Aorta (tissue), 5 donors: ENCODE results near the gene WDFY4. TPM values are rescaled to one million over a fixed set of nuclear protein-coding genes. Genes with fewer than 3 reads are reported as not detected.
A peak's percentile ranks its signal among the peaks of the same experiment; 100 is the strongest.

Source experiments
- ATAC-seq: fragments of 200-7000 bp; cut with Tn5 transposase; one replicate; pipeline ENCODE4 v1.9.1; 2022; ENCODE audit warnings: moderate library complexity; ENCODE audit not compliant: low FRiP score
- DNase-seq, 2 donors: peaks; one replicate each; pipeline ENCODE4 v3.0.0-alpha.2; 2020
- H3K27ac ChIP-seq, 2 donors: one replicate each; pipeline ENCODE4 v1.5.1; 2013; ENCODE audit warnings: low read length in 2 of 2, mild to moderate bottlenecking in 2 of 2, moderate library complexity in 2 of 2, control low read depth in 1 of 2, inconsistent platforms in 1 of 2, low read depth in 1 of 2
- H3K27me3 ChIP-seq, 2 donors: one replicate each; pipeline ENCODE4 v1.6.1; 2013; ENCODE audit warnings: control low read depth in 1 of 2, low read length in 1 of 2, mild to moderate bottlenecking in 1 of 2, moderate library complexity in 1 of 2; ENCODE audit not compliant: insufficient read depth in 2 of 2, control insufficient read depth in 1 of 2
- H3K36me3 ChIP-seq, 2 donors: one replicate each; pipeline ENCODE4 v1.6.1; 2013; ENCODE audit warnings: control low read depth in 1 of 2, low read length in 1 of 2, mild to moderate bottlenecking in 1 of 2; ENCODE audit not compliant: insufficient read depth in 2 of 2, control insufficient read depth in 1 of 2
- H3K4me1 ChIP-seq, 2 donors: one replicate each; pipeline ENCODE4 v1.6.1; 2013; ENCODE audit warnings: low read length in 2 of 2, control low read depth in 1 of 2, mild to moderate bottlenecking in 1 of 2, moderate library complexity in 1 of 2; ENCODE audit not compliant: insufficient read depth in 2 of 2, control insufficient read depth in 1 of 2
- H3K4me3 ChIP-seq, 2 donors: one replicate each; pipeline ENCODE4 v1.5.1; 2013; ENCODE audit warnings: low read length in 2 of 2, control low read depth in 1 of 2, mild to moderate bottlenecking in 1 of 2
- H3K9me3 ChIP-seq: one replicate; pipeline ENCODE4 v1.6.1; 2013; ENCODE audit warnings: mild to moderate bottlenecking, low read length; ENCODE audit not compliant: control insufficient read depth
- WGBS, 2 donors: extraction: QIAGEN DNeasy Blood & Tissue Kit; methylation state at CpG; one replicate each; pipeline ENCODE4 v1.1.7; 2013; 5-methylcytosine and 5-hydroxymethylcytosine counted together
- intact Hi-C, 2 donors: fragments of 100-400 bp; cut with DNase I; formaldehyde crosslinking; loops; one replicate each; pipeline versions ENCODE4 v1.14.2 to v1.15.0; 2022
- polyA plus RNA-seq, 2 donors: library from polyadenylated mRNA; stranded (reverse); fragments of 200-250 nt; gene quantifications; one replicate each; pipeline ENCODE4 v1.2.3, GENCODE V29; 2013
- total RNA-seq, 2 donors: library from RNA; stranded (reverse); fragmentation: NEBNext Ultra II Directional; extraction: Animal tissue kit (Norgen Biotek cat#: 25700); gene quantifications; one replicate each; pipeline ENCODE4 v1.2.1, GENCODE V29; 2021
- donor health status: healthy with polysubstance abuse.
- donor health status: Bipolar disorder and iron deficiency.
- donor health status: DM: no; HTN: no; CAD: no.
- donor health status: DM: no; HTN: no; CAD: no.
- donor health status: DM: yes; HTN: yes; CAD: no.

WDFY4 gene
- total and polyA plus RNA-seq, 4 donors, result 0.54 to 15.0 (median 4.6) TPM

DNA sequence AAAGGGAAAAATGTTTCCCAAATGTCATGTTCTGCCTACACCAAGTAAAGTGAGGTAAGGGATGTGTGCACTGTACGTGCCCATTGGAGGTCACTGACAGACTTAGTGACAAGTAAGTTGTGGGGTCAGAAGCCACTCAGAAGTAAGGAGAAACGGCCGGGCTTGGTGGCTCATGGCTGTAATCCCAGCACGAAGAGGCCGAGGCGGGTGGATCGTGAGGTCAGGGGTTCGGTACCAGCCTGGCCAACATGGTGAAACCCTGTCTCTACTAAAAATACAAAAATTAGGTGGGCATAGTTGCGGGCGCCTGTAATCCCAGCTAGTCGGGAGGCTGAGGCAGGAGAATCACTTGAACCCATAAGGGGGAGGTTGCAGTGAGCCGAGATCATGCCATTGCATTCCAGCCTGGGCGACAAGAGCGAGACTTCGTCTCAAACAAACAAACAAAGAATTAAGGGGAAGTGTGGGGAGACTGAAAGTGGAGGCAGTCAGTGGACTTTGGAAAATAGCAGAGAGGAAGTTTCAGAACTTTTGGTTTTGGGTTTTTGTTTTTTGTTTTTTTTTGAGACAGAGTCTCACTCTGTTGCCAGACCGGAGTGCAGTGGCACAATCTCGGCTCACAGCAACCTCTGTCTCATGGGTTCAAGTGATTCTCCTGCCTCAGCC lies 114.8 kb downstream of the WDFY4 start:
- DNase-seq (peak in 1 of 2 donors; percentile 56), ATAC-seq (no peak)
- intact Hi-C loops, result no loop called here
- Histone ChIP-seq H3K36me3 (no peaks in the 10 kb centered on the region), H3K4me1 (no peaks in the 10 kb centered on the region), H3K9me3 (no peaks in the 10 kb centered on the region), H3K4me3 (no peak overlapping the region), H3K27me3 (no peaks in the 10 kb centered on the region), H3K27ac (no peak overlapping the region)
- 79 to 81% methylated on average over 17 of the region's 17 CpGs for WGBS, 2 donors

DNA sequence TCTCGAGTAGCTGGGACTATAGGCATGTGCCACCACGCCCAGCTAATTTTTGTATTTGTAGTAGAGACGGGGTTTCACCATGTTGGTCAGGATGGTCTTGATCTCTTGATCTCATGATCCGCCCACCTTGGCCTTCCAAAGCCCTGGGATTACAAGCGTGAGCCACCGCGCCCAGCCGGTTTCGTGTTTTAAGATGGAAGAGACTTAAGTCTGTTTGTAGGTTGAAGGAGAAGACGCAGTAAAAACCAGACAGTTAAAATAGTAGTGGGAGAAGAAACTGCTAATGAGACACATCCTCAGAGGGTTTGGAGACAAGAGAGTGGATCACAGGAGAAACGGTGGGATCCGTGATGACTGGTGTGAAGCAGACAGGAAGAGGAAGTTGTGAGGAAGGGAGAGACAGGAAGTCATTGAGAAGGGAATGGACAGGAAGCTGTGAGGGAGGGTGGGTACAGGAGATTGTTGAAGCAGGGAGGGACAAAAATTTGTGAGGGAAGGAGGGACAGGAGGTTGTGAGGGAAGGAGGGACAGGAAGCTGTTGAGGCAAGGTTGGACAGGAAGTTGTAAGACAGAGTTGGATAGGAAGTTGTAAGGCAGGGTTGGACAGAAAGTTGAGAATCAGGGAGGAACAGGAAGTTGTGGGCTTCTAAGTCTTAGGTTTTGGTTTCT lies 115.5 kb downstream of the WDFY4 start:
- H3K4me3 ChIP-seq, result no peak overlapping the region
- peak; percentile 30 for ATAC-seq
- intact Hi-C loops, result no loop called here
- no peaks in the 10 kb centered on the region for H3K4me1 ChIP-seq
- no peaks in the 10 kb centered on the region for H3K27me3 ChIP-seq
- H3K36me3 ChIP-seq, result no peaks in the 10 kb centered on the region
- no peak overlapping the region for H3K27ac ChIP-seq
- DNase-seq, result no peak
- 88 to 90% methylated on average over 12 of the region's 12 CpGs for WGBS, 2 donors
- H3K9me3 ChIP-seq, result no peaks in the 10 kb centered on the region

DNA sequence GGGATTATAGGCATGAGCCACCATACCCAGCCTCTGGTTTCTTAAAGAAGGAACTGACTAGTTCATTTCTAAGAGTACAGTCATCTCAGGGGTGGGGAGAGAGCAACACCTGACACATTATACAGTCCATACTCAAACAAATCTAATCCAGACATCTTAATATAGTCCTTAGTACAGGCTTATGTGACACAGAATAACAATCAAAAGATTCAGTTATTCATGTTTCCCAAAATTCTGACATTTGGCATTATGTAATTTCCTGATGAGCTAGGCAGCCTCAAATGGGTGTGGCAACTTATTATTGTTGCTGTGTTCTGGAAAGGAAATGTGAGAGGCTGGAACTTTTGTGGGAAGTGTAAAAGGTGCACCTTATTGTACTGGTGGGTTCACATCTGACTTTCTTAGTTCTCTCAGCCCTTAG lies 116.3 kb downstream of the WDFY4 start:
- intact Hi-C loops, result no loop called here
- Histone ChIP-seq H3K36me3 (no peaks in the 10 kb centered on the region), H3K4me3 (no peak overlapping the region), H3K4me1 (no peaks in the 10 kb centered on the region), H3K27ac (no peak overlapping the region), H3K27me3 (no peaks in the 10 kb centered on the region), H3K9me3 (no peaks in the 10 kb centered on the region)
- DNase-seq, result no peak
- ATAC-seq, result peak; percentile 46

DNA sequence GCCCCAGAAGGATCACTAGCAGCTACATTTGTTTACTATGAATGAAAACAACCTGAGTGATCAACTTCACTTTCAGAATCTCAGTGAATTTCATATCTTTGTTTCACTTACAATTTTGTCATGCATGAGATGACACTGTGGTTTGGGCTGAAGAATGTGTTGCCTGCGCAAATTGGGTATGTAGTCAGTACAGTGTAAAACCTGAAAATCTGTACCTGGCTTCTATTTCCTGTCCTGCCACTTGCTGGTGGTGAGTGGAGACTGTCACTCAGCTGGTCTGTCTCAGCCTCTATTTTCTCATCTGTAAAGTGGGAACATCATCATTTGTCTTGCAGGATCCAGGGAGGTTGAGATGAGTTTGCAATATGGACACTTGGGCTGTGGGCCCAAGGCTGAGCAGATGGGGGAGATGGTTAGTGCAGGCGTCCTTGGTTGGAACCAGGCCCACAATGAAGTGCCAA lies 118.0 kb downstream of the WDFY4 start:
- Histone ChIP-seq H3K27ac (no peak overlapping the region), H3K4me3 (no peak overlapping the region), H3K27me3 (no peaks in the 10 kb centered on the region), H3K36me3 (no peaks in the 10 kb centered on the region), H3K4me1 (no peaks in the 10 kb centered on the region), H3K9me3 (no peaks in the 10 kb centered on the region)
- intact Hi-C loops, result no loop called here
- DNase-seq, result no peak
- ATAC-seq, result no peak
- 88 to 93% methylated on average over 2 of the region's 2 CpGs for WGBS, 2 donors

DNA sequence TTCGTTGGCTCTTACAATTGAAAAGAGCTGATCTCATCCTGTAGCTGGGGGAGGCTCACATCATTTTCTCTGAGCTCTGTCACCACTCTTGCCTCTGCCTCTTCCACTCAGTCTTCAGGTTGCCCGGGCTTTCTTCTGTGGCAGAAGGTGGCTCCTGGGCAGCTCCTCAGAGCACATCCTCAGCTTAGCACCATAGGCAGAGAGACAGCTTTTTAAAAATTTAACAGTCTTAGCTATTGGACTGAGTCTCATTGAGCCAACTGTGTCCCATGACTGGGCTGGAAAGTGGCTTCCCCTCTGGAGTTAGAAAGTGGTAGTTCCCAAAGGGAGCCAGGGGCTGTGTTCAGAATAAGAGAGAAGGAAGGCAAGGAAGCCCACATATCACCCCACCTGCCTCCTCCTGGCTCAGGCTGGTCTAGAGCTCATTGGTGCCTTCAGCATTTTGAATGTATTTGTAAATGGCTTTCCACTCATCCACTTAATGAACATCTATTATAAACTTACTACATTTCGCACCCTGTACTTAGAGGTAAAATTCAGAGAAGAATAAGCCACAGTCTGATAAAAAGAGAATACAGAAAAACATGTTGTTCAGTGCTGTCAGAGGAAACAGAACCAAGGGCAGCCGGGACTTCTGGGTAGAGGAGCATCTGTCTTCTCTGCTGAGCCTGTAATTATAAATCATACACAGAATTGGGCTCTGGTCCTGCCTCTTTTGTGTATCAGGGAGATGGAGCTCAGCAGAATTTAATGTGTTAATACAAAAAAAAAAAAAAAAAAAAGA lies 119.3 kb downstream of the WDFY4 start:
- WGBS, 2 donors, result 75 to 82% methylated on average over 4 of the region's 4 CpGs
- no peaks in the 10 kb centered on the region for H3K4me1 ChIP-seq

DNA sequence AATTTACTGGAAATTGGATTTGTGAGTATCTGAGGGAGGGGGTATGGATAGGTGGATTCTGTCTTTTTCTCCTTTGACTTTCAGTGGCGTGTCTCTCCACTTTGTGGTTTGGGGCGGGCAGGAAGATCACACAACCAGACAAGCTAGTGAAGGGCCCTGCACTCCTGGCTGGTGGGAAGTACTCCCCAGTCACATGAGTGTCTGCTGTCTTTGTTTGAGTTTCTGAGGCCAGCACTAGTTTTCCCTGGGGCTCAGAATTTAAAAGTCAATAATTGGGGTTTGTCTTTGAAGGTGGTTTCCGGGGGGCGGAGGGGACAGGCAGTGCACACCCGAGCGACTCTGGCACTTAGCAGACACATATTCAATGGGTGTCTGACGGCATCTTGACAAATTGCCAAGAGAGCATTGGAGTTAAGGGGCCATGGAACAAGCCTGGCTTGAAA lies 120.1 kb downstream of the WDFY4 start:
- no peaks in the 10 kb centered on the region for H3K27me3 ChIP-seq
- DNase-seq (no peak), ATAC-seq (no peak)
- H3K4me3 ChIP-seq, result no peak overlapping the region
- H3K36me3 ChIP-seq, result no peaks in the 10 kb centered on the region
- H3K4me1 ChIP-seq, result no peaks in the 10 kb centered on the region
- intact Hi-C loops, result no loop called here
- WGBS, 2 donors, result 32 to 34% methylated on average over 7 of the region's 7 CpGs
- H3K27ac ChIP-seq, result no peak overlapping the region
- H3K9me3 ChIP-seq, result no peaks in the 10 kb centered on the region

More for the DNA sequence above, 119.3 kb downstream of the WDFY4 start:
- H3K27ac ChIP-seq, result no peak overlapping the region
- no peaks in the 10 kb centered on the region for H3K27me3 ChIP-seq
- ATAC-seq (no peak), DNase-seq (no peak)
- no peaks in the 10 kb centered on the region for H3K36me3 ChIP-seq
- intact Hi-C loops, result no loop called here
- H3K9me3 ChIP-seq, result no peaks in the 10 kb centered on the region
- no peak overlapping the region for H3K4me3 ChIP-seq

DNA sequence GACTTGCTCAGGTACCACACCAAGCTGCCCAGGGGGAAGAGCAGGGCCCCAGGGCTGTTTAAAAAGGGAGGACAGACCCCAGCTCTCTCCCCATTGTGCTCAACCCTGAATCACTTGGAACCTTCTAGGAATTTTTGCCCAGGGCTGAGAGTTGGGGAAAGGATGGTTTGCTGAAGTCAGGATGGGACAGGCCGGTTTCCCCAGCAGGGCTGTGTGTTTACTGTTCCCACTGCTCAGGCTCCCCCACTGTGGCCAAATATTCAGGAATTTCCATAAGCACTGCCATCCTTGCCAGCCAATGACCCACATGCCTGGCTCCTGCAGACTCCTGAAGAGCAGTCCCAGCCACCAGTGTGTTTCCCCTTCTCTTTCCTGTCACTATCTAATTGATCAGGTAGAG lies 120.7 kb downstream of the WDFY4 start:
- H3K36me3 ChIP-seq, result no peaks in the 10 kb centered on the region
- no peak for DNase-seq
- no peak overlapping the region for H3K4me3 ChIP-seq
- WGBS, 2 donors, result 8 to 16% methylated on average over 1 of the region's 1 CpG
- no peak for ATAC-seq
- intact Hi-C loops, result no loop called here
- no peaks in the 10 kb centered on the region for H3K27me3 ChIP-seq
- no peaks in the 10 kb centered on the region for H3K9me3 ChIP-seq
- no peak overlapping the region for H3K27ac ChIP-seq
- no peaks in the 10 kb centered on the region for H3K4me1 ChIP-seq

DNA sequence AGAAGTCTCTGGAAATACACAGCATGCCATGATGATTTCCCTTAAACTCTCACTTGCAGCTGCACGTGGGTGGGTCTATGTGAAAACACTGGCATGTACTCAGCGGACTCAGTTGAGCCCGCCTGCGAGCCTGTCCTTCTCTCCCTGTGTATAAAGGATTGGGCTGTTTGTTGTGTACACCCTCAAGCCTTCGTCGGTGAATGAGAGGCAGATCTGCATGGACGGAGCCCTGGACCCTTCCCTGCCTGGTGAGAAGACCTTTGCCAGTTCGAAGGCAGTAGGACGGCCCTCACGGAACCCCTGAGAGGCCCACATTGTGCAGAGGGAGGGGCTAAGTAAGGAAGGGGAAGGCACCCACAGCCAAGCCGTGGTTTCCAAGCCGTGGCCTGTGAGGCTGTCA lies 121.2 kb downstream of the WDFY4 start:
- H3K9me3 ChIP-seq, result no peaks in the 10 kb centered on the region

More for the DNA sequence above, 121.2 kb downstream of the WDFY4 start:
- Histone ChIP-seq H3K4me1 (no peaks in the 10 kb centered on the region), H3K36me3 (no peaks in the 10 kb centered on the region), H3K27me3 (no peaks in the 10 kb centered on the region), H3K27ac (no peak overlapping the region), H3K4me3 (no peak overlapping the region)
- ATAC-seq, result peak; percentile 79
- intact Hi-C loops, result no loop called here
- DNase-seq, result peak in 1 of 2 donors; percentile 69
- WGBS, 2 donors, result 20 to 24% methylated on average over 12 of the region's 12 CpGs
